Measurements from ENCODE around the gene SREBF1.
A peak's percentile ranks its signal among the peaks of the same experiment; 100 is the strongest.

SREBF1 gene

DNA sequence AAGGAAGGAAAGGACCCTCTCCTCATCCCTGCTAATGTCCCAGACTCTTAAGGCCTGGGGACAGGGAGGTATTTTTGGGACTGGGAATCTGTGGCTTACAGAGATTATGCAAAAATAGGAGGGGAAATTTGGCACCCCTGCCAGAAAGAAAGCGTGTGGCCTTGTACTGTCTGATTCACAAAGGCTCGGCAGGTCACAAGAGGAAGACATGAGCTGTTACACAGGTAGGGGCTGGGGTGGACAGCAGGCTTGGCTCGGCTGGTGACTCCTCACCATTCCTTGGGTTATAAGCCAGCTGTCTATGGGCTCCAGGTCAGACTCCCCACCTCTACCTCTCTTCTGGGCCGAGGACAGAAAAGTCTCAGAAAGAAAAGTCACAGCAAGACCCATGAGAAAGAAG is 20.7 kb upstream of the SREBF1 start:
- no peak for DNase-seq

DNA sequence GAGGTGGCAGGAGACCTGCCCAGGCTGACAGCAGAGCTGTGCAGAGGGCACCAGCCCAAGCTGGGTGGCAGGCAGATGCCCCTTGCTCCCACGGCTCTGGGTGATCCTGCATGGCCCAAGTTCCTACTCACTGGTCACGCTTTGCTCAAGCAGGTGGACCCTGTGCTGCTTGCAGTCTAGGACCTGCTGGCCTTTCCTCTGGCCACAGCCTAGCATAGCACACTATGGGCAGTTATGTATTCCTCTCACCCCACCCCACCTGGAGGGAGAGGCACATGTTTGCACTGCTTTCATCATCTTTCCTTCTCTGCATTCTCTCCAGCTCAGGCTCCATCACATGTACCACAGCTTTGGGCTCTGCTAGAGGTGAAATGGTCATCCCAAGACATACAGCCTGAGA is 19.6 kb upstream of the SREBF1 start:
- no peak for DNase-seq

DNA sequence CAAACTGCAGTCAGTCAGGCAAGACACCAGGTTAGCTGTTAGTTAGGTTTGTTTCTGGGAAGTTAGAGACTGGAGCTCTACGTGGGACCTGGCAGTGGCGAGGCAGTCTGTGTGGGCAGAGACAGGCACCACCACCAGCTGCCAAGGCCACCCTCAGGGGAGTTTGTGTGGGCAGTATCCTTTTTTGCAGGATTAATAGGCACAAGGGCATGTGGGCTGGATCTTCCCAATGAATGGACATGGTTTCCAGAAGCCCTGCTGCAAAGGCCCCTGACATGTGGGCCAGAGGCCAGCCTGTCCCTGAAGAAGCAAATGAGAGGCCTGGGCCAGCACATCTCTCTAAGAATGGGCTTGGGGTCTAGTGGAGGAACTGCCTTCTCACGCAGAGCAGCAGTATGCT is 19.2 kb upstream of the SREBF1 start:
- DNase-seq = no peak

DNA sequence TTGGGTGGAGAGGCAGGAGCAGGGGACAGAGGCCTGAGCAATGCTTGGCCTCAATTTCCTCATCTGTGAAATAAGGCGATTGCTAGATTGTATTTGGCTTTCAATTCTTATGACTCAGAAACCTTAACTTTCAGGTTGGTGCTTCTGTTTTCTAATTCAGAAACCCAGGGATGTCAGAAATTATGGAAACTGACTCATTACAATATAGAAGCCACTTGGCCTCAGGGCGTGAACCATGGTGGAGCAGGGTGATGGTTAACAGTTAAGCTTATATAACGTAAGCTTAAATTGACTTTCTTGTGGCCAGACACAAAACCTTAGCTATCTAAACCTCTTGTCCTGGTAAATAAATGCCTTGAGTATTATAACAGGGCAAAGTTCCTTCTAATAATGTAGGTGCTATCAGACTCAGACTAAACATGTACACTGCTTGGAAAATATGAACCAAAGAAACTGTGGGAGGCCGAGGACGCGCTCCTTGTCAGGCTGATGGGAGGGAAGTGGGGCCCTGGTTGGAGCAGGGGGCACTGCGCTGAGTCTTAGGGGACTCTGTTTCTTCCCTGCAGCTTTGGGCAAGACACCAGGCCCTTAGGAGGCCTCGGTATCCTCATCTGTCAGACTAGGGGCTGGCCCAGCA is 17.1 kb upstream of the SREBF1 start:
- DNase-seq = no peak

DNA sequence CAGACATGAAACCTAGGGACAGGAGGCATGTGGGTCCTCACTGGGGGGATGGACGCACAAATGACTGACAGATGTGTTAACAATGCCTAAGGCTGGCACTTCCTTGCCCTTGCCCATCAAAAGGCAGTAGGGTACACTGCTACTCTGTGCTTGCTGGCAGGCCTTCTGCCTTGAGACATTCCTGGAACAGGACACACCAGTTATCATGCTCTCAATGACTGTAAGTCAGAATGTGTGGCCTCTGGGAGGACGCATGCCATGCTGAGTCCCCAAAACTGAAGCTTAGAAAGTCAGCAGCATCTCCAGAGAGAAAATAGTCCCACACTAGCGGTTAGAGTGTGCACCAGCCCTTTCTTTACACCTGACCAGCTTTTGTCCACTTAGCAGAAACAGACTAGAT is 16.1 kb upstream of the SREBF1 start:
- DNase-seq = no peak

DNA sequence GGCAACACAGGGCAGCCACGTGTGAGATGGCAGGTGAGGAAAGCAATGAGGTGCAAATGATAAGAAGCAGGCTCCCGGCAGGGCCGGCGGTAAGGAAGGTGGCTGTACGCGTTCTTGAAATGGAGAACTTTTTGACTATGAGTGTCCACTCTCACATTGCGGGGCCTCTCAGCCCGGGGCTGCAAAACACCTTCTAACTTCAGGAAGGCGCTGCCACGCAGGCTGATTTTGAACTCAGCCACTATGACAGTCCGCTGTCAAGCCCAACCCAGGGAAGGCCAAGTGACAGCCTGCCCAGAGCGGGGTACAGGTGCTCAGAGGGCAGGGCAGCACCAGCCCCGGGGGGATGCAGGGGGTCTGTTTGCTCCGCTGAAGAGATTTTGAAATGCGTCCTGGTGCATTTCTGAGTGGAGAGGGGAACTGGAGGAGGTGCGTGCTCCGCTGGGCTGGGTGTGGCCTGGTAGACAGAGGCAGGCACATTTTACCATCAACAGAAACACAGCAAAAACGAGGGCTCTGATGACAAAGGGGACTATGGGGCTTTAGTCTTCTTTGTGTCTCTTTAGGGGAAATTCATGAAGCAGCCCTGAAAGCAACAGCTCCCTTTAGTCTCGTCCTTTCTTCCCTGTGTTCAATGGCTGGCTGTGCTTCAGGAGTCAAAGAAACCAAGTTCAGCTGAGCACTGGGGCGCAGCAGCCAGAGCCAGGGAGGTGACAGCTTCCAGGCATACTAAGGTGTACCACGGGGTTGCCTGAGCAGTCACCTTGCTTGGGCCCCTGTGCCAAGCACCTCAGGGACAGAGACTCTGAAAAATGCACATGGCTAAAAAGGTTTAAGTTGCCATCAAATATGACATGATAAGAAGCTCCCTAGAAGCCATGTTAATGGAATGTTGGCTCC is 14.6 kb upstream of the SREBF1 start:
- no peak for DNase-seq

DNA sequence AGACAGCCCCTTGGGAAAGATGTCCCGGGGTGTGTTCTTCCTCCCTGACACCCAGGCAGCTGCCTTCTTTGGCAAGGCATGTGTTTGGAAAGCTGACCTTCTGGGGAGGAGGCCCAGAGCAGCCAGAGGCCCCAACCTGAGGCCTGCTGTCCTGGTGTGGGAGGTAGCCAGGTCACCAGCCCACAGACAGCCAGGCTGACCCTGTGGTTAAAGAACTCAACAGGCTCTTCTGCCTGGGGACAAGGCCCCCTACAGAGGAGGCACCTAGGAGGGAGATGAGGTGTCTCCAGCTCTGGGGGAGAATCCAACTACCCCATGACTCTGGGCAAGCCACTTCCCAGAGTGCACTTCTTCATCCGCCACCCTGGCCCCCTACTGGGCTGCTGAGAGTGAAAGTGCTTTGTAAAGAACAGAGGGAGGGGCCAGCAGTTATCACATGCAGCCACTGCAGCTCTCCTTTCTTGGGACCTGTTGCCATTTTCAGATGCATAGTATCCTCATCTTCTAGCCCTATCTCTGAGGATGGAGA is 13.1 kb upstream of the SREBF1 start:
- peak; percentile 66 for DNase-seq

DNA sequence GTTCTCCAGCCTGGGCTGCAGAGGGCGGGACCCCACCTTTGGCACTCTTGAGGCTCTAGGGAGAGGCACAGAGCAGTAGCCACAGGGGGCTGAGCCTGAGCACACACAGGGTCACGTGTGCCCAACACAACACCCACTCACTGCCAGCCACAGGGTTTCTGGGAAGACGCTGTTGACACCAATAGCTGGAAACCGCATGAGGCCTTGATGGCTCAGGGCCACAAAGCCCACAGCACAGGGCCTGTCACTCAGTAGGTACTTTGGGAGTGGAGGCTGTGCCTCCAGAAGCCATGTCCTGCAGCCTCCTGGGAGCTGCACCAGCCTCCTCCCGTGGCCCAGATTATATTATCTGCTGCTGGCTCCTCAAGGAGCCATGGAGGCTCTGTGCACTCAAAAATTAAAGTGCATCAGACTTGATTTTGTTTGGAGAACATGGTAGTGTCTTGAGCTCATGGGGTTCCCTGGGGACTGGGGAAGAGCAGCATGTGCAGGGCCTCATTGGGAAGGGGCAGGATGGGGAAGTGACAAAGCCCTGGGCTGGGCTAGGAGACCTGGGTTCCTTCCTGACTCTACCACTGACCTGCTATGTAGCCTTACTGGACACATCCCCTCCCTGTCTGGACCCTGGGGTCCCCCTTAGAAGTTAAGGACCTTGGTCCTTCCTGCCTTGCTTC is 12.5 kb upstream of the SREBF1 start:
- peak; percentile 23 for DNase-seq

DNA sequence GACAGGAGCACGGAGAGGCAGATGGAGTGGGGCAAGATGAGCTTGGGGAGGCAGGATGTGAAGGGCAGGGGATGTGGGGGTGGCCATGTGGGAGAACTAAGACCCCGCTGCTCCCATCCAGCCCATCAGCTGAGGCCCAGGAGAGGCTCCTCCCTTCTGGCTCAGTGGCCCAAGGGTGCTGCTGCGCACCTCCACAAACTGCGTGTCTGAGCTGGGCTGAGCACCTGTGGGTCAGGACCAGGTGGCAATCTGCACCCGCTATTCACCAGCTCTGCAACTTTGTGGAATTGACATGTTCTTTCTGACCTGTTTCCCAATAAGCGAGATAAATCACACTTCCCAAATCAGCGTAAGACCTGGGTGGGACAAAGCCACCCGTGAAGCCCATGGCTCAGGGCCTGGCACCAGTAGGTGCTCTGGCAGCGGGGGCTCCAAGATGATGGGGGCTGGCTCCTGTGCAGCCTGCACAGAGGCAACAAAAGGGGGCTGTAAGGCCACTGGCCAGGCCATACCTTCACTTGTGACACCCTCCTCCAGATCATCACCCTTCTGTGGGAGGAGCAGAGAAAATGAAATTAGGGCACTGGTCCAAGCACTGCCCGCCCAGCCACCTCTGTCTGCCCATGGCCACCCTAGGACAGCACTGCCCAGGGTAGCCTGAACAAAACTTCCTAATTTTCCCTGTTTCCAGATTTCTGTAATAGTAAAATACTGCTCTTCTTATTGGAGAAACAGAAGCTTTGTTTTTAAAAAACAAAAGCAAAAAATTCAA is 11.7 kb upstream of the SREBF1 start:
- no peak for DNase-seq

DNA sequence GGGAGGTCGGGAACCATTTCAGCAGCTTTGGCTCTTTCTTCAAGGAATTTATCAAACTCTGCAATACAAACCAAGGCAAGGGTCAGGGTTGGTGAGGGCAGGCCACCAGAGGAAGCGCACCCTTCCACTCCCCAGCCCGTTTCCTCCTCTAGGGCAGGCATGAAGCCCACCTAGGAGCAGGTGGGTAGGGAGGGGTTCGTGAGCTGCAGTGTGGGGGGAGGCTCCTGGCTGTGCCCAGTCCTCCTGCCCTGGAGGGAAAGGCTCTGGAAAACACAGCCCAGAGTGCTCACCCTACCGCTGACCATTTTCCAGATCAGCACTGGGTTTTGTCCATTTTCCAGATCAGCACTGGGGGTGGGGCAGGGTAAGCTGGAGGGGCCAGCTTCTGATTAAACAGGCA is 10.9 kb upstream of the SREBF1 start:
- DNase-seq = no peak

DNA sequence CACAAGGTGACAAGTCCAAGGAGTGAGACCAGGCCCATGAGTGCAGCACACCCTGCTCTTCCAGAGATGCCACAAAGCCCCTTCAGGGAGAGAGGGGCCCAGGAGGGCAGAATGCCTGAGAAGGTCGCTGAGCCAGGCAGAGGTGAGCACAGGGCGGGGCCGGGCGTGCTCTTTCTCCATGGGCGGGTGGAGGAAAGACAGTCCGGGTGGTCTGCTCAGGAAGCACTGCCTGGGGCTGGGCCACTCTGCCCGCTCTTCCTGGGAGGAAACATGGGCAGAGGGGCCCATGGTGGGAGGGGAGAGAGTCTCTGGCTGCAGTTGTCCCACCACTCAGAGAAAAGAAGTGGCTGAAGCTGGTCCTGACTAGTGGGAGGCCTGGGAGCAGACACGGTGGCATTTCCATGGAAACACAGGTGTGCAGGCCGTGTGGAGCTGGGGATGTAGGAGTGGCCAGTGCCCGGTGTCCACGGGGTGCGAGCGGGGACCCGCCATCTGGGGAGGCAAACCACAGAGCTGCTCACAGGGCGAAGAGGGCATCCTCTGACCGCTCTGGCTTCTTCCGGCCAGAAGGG is 10.4 kb upstream of the SREBF1 start:
- no peak for DNase-seq

DNA sequence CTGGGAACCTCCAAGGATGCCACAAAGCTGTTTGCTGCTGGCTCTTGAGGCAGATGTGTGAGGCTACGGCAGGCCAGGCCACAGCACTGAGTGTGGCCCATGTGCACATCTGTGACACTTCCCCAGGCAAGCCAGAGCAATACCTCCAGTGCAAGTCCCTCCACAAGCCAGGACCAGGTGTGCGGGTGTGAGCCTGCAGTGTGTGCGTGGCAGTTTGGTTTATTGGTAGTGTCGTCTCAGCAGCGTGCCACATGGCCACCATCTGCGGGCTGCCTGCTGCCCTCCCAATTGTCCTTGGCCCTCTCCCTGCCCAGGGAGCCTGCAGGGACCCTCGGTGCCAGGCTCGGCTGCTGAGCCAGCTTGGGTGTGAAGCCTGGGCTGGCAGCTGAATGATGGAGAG is 9.9 kb upstream of the SREBF1 start:
- DNase-seq = no peak

DNA sequence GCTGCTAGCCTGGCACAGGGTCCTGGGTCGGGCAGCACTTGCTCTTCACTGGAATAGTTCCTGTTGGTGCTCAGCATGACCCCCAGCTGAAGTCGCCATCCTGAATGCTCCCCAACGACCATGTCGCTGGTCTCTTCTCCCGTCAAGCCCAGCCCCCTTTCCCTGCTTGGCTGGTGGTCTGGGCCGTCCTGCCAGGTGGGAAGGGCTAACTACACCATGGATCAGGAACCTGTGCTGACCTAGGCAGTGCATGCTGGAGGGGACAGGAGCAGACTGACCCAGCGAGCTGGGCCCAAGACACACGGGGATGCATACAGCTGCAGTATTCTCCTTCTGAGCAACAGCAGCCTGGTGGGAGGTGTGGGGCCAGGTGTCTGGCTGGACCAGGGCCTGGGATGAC is 9.2 kb upstream of the SREBF1 start:
- DNase-seq = no peak

DNA sequence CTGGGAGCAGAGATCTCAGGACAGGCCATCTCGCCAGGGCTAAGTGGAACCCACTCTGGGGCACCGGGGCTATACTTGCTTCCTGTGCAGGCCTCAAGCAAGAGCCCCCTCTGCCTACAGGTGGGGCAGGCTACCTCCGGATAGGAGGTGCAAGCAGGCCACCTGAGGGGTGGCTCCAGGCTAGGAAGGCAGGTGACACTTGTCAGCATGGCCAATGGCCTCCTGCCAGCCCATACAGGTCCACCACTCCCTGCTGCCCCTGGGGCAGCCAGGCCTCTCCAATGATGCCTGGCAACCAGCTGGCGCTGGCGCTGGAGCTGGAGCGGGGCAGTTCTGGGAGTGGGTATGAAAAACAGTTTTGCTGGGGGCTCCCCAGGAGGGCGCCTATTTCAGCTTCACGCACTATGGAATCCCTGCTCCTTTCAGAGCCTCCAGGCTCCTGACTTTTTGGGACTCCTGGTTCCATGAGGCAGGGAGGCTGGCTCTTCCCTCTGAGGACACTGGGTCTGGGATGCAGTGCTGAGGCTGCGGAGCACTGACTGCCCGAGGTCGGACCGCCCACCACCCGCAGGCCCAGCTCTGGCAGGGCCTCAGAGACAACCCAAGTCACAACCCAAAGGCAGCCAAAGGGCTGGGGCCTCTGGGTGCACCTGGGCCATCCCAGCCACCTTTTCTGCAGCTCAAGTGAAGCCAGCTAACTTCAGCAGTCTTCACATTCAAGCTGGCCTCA is 8.4 kb upstream of the SREBF1 start:
- no peak for DNase-seq

DNA sequence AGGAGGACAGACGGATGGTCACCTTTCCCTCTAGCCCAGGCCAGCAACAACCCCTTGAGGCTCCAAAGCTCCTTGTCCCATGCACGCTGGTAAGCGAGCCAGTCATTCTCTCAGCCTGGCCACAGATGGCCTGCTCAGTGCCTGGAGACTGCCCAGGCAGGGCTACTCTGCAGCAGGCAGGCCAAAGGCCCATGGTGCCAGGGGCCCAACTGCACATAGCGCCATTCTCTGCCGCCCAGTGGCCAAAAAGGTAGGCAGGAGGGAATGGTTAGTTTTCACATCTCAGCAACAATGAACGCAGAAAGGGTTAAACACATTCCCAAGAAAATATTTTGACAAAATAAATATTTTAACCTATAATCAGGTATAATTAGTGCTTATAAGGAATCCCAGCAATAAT is 7.7 kb upstream of the SREBF1 start:
- DNase-seq = no peak

DNA sequence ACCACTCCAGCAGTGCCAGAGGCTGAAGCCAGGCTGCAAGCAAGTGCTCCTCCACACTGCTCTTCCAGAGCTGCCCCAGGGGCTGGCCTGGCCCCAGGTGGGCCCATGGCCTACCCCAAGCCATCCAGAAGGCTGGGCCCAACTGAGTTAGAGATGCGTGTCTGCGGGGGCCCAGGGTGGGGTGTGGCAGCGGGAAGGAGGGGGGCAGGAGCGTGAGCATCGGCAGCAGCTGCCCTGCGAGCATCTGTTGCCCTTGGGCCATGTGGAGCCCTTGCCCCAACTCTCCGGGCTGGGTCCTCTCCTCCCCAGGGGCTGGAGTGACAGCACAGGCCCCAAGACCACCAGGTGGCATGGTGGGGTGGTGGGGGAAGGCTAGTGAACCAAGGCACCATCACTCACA is 7.3 kb upstream of the SREBF1 start:
- DNase-seq = no peak

DNA sequence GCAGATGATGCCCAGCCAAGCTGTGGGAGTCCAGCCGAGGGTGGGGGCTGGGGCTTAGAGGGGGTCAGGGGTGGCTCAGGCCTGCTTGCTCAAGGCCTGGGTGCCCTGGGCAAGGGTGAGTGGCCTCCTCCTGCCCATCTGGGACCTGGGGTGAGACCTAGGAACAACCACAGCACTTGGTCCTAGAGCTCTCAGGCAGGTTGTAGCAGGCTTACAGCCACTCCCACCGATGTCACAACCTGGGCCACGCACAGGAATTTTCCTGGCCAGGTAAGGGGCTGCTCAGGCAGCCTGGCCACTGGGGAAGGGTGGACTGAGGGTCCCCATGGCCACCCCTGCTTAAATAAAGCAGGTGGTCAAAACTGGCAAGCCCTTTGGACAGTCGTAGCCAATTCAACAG is 6.3 kb upstream of the SREBF1 start:
- no peak for DNase-seq

DNA sequence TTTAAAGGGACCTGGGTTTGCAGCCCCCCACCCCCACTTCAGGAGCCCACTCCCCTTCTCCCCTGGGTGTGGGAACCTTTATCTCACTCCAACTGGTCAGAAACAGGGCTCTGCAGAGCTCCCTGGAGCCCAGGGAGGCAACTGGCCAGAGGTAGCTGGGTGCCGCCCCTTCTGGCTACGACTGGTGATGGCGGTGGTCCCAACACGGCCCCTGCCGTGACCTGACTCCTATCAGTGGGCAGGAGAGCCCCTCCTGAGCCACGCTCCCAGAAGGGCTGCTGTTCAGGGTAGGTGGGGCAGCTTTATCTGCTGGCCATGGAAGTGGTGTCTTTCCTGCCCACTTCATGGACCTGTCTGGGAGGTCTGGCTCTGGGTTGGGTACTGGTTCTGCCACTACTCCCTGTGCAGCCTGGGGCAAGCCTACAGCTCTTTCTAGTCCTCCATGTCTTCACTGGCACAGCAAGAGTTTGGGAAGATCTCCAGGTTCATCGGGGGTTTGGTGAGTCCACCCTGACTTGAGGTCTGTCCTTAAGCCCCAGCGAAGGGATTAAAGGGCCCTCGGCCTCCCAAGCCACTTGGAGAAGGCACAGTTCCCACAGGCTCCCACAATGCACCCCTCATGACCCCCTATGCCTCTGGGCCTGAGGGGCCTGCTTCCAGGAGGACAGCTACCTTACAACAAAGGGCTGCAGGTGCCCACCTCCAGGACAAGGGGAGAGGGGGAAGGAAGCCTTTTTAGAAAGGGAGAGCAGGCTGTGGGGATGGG is 5.5 kb upstream of the SREBF1 start:
- no peak for DNase-seq

DNA sequence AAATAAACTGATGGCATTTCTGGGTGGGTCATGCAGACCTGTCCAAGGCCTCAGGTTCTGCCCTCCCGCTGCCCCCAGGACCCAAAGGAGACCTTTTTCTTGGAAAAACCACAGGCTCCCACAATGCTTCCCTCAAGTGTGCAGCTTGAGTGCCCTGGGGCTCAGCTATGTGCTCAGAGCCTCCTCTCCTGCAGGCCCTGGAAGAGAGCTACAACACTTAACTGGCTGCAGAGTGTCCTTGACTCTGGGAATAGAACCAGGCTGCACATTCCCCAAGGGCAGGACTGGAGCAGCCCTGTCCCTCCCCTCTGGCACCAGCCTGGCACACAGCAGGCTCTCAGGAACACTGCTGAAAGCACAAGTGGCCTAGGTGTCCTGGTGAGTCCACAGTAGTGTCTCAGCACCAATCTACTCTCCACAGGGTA is 4.8 kb upstream of the SREBF1 start:
- peak; percentile 56 for DNase-seq

DNA sequence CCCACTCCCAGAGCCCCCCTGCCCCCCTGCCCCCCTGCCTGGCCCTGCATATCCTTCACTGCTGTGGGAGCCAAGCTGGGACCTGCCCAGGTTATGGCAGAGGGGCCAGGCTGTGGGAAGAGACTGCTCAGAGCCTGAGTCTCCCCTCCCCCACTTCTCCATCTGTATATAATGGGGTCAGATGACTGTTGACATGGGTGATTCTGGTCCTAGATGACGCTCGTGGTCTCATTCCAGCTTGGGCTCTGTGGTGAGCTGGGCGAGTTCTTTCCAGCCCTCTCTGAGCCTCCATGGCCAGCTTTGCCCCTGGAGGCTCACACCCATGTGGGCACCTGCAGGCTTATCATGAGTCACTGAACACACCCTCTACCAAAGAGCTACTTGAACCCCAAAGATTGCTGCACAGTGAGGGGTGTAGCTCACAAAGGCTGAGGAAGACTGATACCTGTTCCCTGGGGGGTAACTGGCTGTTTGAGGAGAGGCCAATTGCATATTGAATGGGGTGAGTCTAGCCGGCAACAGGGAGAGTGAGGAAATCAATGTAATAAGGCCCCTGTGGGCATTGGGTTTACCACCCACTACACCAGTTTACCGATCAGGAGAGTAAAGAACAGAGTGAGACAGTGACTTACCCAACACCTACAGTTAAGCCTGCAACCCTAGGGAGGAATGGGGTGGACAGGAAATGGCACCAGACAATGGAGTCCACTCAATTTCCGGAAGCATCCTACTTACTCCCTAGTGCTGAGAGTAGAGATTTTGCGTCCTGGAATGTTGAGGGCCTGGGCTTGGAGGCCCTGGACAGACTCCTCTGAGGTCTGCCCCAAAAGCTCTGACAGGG is 4.2 kb upstream of the SREBF1 start:
- peak; percentile 30 for DNase-seq

Data from NCI-H510A (cell line).